HG03342 (cell line): ENCODE results near the gene POLD4.

Experiments
- ATAC-seq: cut with Tn5 transposase; IDR thresholded peaks from one replicate; pipeline ENCODE4 v1.9.1; 2021; ENCODE audit warnings: mild to moderate bottlenecking, moderate library complexity; ENCODE audit not compliant: unreplicated experiment

The POLD4 gene

GRCh38 chr11:67371911-67372320 lies 18.6 kb upstream of the POLD4 start:
- no peak for ATAC-seq

GRCh38 chr11:67371189-67371910 lies 18.0 kb upstream of the POLD4 start:
- no peak for ATAC-seq

GRCh38 chr11:67370351-67371076 lies 17.2 kb upstream of the POLD4 start:
- ATAC-seq: no peak

- no peak for ATAC-seq
Observed at GRCh38 chr11:67369801-67370284, 16.5 kb upstream of the POLD4 start.

- no peak for ATAC-seq
Observed at GRCh38 chr11:67369275-67369674, 15.9 kb upstream of the POLD4 start.

GRCh38 chr11:67368621-67369020 lies 15.3 kb upstream of the POLD4 start:
- ATAC-seq: no peak

GRCh38 chr11:67367761-67368227 lies 14.4 kb upstream of the POLD4 start:
- no peak for ATAC-seq

- ATAC-seq: no peak
Observed at GRCh38 chr11:67366961-67367760, 13.8 kb upstream of the POLD4 start.

GRCh38 chr11:67366546-67366945 lies 13.2 kb upstream of the POLD4 start:
- ATAC-seq: no peak

GRCh38 chr11:67365736-67366444 lies 12.5 kb upstream of the POLD4 start:
- no peak for ATAC-seq

- no peak for ATAC-seq
Observed at GRCh38 chr11:67364783-67365722, 11.7 kb upstream of the POLD4 start.

- ATAC-seq: no peak
Observed at GRCh38 chr11:67364169-67364568, 10.8 kb upstream of the POLD4 start.

GRCh38 chr11:67357831-67358670 lies 4.7 kb upstream of the POLD4 start:
- ATAC-seq: no peak

- no peak for ATAC-seq
Observed at GRCh38 chr11:67356864-67357561, 3.7 kb upstream of the POLD4 start.

GRCh38 chr11:67356387-67356863 lies 3.1 kb upstream of the POLD4 start:
- no peak for ATAC-seq

- ATAC-seq: no peak
Observed at GRCh38 chr11:67355794-67356386, 2.5 kb upstream of the POLD4 start.

- ATAC-seq: no peak
Observed at GRCh38 chr11:67355023-67355793, 1.9 kb upstream of the POLD4 start.
